BLaER1 (cell line): ENCODE measurements around the gene ANKRD11.

ENCODE experiments used
- H3K27ac ChIP-seq: shearing (Covaris generic); formaldehyde crosslinking; 2 replicates; pipeline ENCODE4 v1.8.1; 2022
- H3K27me3 ChIP-seq: shearing (Covaris generic); formaldehyde crosslinking; 2 replicates; pipeline ENCODE4 v1.8.1; 2022
- H3K36me3 ChIP-seq: shearing (Covaris generic); formaldehyde crosslinking; 2 replicates; pipeline ENCODE4 v1.8.1; 2022
- H3K4me1 ChIP-seq: shearing (Covaris generic); formaldehyde crosslinking; 2 replicates; pipeline ENCODE4 v1.8.1; 2022
- H3K4me2 ChIP-seq: shearing (Covaris generic); formaldehyde crosslinking; 2 replicates; pipeline ENCODE4 v1.8.1; 2022
- H3K4me3 ChIP-seq: shearing (Covaris generic); formaldehyde crosslinking; 2 replicates; pipeline ENCODE4 v1.8.1; 2022
- H3K9ac ChIP-seq: shearing (Covaris generic); formaldehyde crosslinking; 2 replicates; pipeline ENCODE4 v1.8.1; 2022
- H3K9me3 ChIP-seq: shearing (Covaris generic); formaldehyde crosslinking; 2 replicates; pipeline ENCODE4 v1.8.1; 2022
- H4K20me1 ChIP-seq: shearing (Covaris generic); formaldehyde crosslinking; 2 replicates; pipeline ENCODE4 v1.8.1; 2022
- Cebpa-rat ChIP-seq: shearing (Covaris generic); IDR thresholded peaks from 2 replicates; pipeline ENCODE4 v1.8.1; 2022

Gene ANKRD11

GRCh38 chr16:89484041-89484501, 6.3 kb downstream of the ANKRD11 start:
- H3K27me3 ChIP-seq: no peaks in the 10 kb centered on the region
- peaks cover 100% of the 10 kb centered on the region for H4K20me1 ChIP-seq
- peaks cover 42% of the 10 kb centered on the region for H3K36me3 ChIP-seq
- no peak for TF ChIP-seq Cebpa-rat
- H3K4me3 ChIP-seq: no peak overlapping the region
- peak overlapping the region; percentile 18; the same call in 1 of the 2 replicates for H3K9ac ChIP-seq
- peaks cover 98% of the 10 kb centered on the region for H3K4me1 ChIP-seq
- no peak overlapping the region; the same call in 1 of the 2 replicates for H3K27ac ChIP-seq
- H3K9me3 ChIP-seq: no peaks in the 10 kb centered on the region
- peak overlapping the region; percentile 93 for H3K4me2 ChIP-seq

- no peak for TF ChIP-seq Cebpa-rat
- H3K27ac ChIP-seq: no peak overlapping the region; the same call in 1 of the 2 replicates
- no peaks in the 10 kb centered on the region for H3K27me3 ChIP-seq
- H3K9ac ChIP-seq: no peak overlapping the region
- H3K36me3 ChIP-seq: peaks cover 42% of the 10 kb centered on the region
- H3K4me3 ChIP-seq: no peak overlapping the region
- H3K9me3 ChIP-seq: no peaks in the 10 kb centered on the region
- peak overlapping the region; percentile 93 for H3K4me2 ChIP-seq
- peaks cover 100% of the 10 kb centered on the region for H4K20me1 ChIP-seq
- H3K4me1 ChIP-seq: peaks cover 100% of the 10 kb centered on the region
These were observed 7.5 kb downstream of the ANKRD11 start for GRCh38 chr16:89482817-89483205.

DNA sequence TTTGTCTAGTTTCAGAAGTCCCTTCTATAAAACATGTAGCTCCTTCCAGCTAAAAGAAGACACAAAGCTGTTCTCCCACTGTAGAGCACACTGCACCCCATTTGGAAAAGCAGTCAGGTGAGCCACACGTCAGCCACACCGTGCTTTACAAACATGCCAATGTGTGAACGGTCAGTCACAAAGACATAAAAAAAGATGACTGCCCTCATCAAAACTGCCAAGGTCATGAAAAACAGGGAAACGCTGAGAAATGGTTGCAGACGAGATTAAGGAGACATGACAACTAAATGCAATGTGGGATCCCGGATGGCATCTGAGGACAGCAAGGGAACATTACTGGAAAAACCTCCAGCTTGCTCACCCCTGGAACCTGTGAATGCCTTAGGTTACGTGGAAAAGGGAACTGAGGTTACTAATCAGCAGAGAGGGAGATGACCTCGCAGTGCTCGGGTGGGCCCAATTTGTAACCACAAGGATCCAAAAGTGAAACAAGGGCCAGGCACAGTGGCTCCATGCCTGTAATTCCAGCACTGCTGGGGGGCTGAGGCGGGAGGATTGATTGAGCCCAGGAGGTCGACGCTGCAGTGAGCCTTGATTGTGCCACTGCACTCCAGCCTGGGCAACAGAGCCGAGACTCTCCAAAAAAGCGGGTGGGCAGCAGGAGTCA, 8.1 kb downstream of the ANKRD11 start:
- Histone ChIP-seq H3K27ac (no peak overlapping the region; the same call in 1 of the 2 replicates), H3K4me2 (peak overlapping the region; percentile 93), H3K9ac (no peak overlapping the region)

GRCh38 chr16:89481356-89481955, 8.9 kb downstream of the ANKRD11 start:
- peaks cover 100% of the 10 kb centered on the region for H3K4me1 ChIP-seq
- H3K27ac ChIP-seq: no peak overlapping the region
- H3K9ac ChIP-seq: no peak overlapping the region
- peaks cover 34% of the 10 kb centered on the region for H3K36me3 ChIP-seq
- H4K20me1 ChIP-seq: peaks cover 100% of the 10 kb centered on the region
- no peaks in the 10 kb centered on the region for H3K27me3 ChIP-seq
- no peak for TF ChIP-seq Cebpa-rat
- H3K4me2 ChIP-seq: peak overlapping the region; percentile 93; the same call in 1 of the 2 replicates
- no peak overlapping the region for H3K4me3 ChIP-seq
- no peaks in the 10 kb centered on the region for H3K9me3 ChIP-seq

More for the DNA sequence above, 8.1 kb downstream of the ANKRD11 start:
- H3K4me1 ChIP-seq: peaks cover 100% of the 10 kb centered on the region
- H3K27me3 ChIP-seq: no peaks in the 10 kb centered on the region
- H3K9me3 ChIP-seq: no peaks in the 10 kb centered on the region
- no peak for TF ChIP-seq Cebpa-rat
- peaks cover 42% of the 10 kb centered on the region for H3K36me3 ChIP-seq
- H3K4me3 ChIP-seq: no peak overlapping the region
- peaks cover 100% of the 10 kb centered on the region for H4K20me1 ChIP-seq

GRCh38 chr16:89478576-89479221, 11.7 kb downstream of the ANKRD11 start:
- H3K36me3 ChIP-seq: peaks cover 44% of the 10 kb centered on the region
- peak overlapping the region; percentile 93 for H3K4me2 ChIP-seq
- no peaks in the 10 kb centered on the region for H3K27me3 ChIP-seq
- no peak overlapping the region for H3K4me3 ChIP-seq
- H3K4me1 ChIP-seq: peaks cover 100% of the 10 kb centered on the region
- H4K20me1 ChIP-seq: peaks cover 100% of the 10 kb centered on the region
- no peak for TF ChIP-seq Cebpa-rat
- H3K9ac ChIP-seq: no peak overlapping the region; the same call in 1 of the 2 replicates
- H3K9me3 ChIP-seq: no peaks in the 10 kb centered on the region
- no peak overlapping the region for H3K27ac ChIP-seq

GRCh38 chr16:89476811-89477261, 13.5 kb downstream of the ANKRD11 start:
- peaks cover 44% of the 10 kb centered on the region for H3K36me3 ChIP-seq
- TF ChIP-seq Cebpa-rat: no peak

GRCh38 chr16:89476379-89476778, 14.0 kb downstream of the ANKRD11 start:
- Histone ChIP-seq H3K4me3 (no peak overlapping the region), H3K27ac (no peak overlapping the region), H4K20me1 (peaks cover 100% of the 10 kb centered on the region), H3K4me2 (peak overlapping the region; percentile 93), H3K9ac (peak overlapping the region; percentile 27; the same call in 1 of the 2 replicates), H3K27me3 (no peaks in the 10 kb centered on the region), H3K4me1 (peaks cover 100% of the 10 kb centered on the region), H3K9me3 (no peaks in the 10 kb centered on the region), H3K36me3 (peaks cover 43% of the 10 kb centered on the region)
- TF ChIP-seq Cebpa-rat: no peak

More at GRCh38 chr16:89476811-89477261, 13.5 kb downstream of the ANKRD11 start:
- Histone ChIP-seq H3K9ac (peak overlapping the region; percentile 27; the same call in 1 of the 2 replicates), H3K27me3 (no peaks in the 10 kb centered on the region), H3K27ac (0 out of 2 replicates have a peak overlapping the region, but pooled peaks have one; percentile 20), H3K4me1 (peaks cover 100% of the 10 kb centered on the region), H3K4me2 (peak overlapping the region; percentile 93), H3K4me3 (no peak overlapping the region), H4K20me1 (peaks cover 100% of the 10 kb centered on the region), H3K9me3 (no peaks in the 10 kb centered on the region)

DNA sequence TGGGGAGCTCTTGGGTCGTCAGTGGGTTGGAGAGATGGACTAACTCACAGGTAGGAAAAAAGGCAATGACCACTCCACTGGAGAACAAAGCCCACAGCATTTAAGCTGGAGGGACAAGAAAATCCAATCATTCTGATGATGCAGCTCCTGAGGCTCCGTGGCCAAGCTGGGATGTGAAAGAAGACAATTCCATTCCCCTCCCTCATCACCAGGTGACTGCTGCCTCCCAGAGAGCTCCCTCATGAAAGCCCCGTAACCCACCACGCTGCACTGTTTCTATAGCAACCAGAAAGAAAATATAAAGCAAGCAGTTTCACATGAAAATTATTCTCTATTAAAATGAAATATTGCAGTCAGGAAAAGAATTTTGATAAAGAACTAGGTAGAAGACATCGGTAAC, 15.2 kb downstream of the ANKRD11 start:
- Histone ChIP-seq H3K4me2 (peak overlapping the region; percentile 52; the same call in 1 of the 2 replicates), H3K4me1 (peaks cover 95% of the 10 kb centered on the region), H3K4me3 (no peak overlapping the region), H4K20me1 (peaks cover 100% of the 10 kb centered on the region), H3K27ac (no peak overlapping the region), H3K9me3 (peaks cover 4% of the 10 kb centered on the region; the same call in 1 of the 2 replicates), H3K36me3 (peaks cover 40% of the 10 kb centered on the region), H3K9ac (no peak overlapping the region), H3K27me3 (no peaks in the 10 kb centered on the region)
- TF ChIP-seq Cebpa-rat: no peak

GRCh38 chr16:89473791-89474414, 16.5 kb downstream of the ANKRD11 start:
- peaks cover 86% of the 10 kb centered on the region for H3K4me1 ChIP-seq
- H3K27ac ChIP-seq: no peak overlapping the region
- H3K27me3 ChIP-seq: no peaks in the 10 kb centered on the region
- peak; percentile 51; the same call in 1 of the 2 replicates for TF ChIP-seq Cebpa-rat
- peaks cover 100% of the 10 kb centered on the region for H4K20me1 ChIP-seq
- H3K9me3 ChIP-seq: peaks cover 11% of the 10 kb centered on the region; the same call in 1 of the 2 replicates
- peaks cover 50% of the 10 kb centered on the region for H3K36me3 ChIP-seq
- peak overlapping the region; percentile 52 for H3K4me2 ChIP-seq
- no peak overlapping the region for H3K9ac ChIP-seq
- H3K4me3 ChIP-seq: no peak overlapping the region
